ENCODE results near the gene PHF21A.
A peak's percentile ranks its signal among the peaks of the same experiment; 100 is the strongest.

The PHF21A gene

GRCh38 chr11:45899448-45900174 lies 221.6 kb downstream of the PHF21A start:
- peak; percentile 95 for DNase-seq

- DNase-seq, result no peak
These were observed 222.2 kb downstream of the PHF21A start for GRCh38 chr11:45899086-45899447.

DNA sequence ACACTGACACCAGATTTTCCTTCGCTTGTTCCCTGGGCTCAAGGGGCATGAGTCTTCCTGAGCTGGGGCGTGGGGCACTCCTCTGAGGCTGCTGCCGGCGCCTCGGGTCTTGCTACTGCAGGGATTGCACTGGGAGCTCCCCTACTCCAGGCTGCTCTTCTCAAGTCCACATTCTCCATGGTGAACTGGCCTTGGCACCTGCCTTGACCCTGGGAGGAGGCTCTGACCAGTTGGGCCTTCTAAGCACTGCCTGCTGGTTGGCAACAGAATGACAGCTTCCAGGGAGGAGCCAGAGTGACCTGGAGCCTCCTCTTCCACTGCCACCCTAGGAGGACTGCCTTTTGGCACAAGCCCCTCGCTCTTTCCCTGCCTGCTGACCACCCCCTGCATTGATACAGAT lies 223.7 kb downstream of the PHF21A start:
- DNase-seq, result no peak

DNA sequence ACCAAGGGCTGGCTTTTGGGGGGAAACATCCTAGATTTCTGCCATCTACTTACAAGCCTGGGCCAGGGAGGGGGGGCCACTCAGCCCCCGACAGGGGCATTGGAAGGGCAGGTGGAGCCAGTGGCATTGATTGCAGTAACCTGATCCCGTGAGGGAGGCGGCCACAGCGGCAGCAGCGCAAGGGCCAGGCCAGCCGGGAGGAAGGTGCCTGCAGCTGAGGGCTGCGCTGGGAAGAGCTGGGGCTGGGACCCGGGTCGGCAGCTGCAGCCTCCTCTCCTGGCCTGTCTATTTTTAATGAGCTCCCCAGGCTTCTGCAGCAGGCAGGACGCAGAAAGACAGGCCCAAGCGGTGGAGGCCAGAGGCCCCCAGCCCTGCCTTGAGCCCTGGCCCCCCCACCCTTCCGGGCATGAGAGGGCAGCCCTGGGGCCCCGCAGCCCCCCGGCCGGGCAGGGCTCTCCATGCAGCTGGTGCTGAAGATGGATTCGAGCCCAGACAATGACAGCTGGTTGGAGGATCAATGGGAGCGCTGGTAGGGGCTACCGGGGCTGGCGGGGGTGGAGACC lies 224.8 kb downstream of the PHF21A start:
- peak; percentile 90 for DNase-seq

- no peak for DNase-seq
These were observed 225.5 kb downstream of the PHF21A start for GRCh38 chr11:45895553-45896259.

- DNase-seq, result no peak
These were observed 226.6 kb downstream of the PHF21A start for GRCh38 chr11:45894555-45895247.

- DNase-seq, result no peak
These were observed 228.4 kb downstream of the PHF21A start for GRCh38 chr11:45892856-45893255.

DNA sequence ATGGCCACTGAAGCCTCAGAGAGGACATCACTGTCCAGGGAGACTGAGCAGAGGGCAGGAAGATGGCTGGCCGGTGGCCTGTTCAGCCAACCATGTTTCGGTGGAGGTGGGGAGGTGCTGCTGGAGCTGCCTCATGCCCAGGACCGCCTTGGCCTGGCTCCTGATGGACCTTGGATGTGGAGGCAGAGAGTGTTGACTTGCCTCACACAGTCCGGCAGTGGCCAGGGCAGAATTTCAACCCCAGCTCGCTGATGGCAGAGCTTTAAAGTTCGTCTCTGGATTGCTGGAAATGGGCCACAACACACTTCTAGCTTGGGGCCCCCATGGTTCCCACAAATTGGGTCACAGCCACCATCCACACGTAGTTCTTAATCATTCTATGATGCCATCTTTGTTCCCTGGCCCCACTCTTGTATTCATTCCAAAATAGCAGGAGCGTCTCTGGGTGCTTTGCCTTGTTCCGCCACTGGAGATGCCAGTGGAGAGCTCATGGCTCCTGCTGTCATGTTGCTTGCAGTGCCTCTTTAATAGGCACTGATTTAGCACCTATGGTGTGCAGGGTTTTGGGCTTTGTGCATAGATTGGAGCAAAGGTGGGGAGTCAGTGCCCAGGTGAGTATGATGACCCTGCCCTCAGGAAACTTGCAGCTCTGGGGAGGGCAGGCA lies 230.2 kb downstream of the PHF21A start:
- DNase-seq, result no peak

DNA sequence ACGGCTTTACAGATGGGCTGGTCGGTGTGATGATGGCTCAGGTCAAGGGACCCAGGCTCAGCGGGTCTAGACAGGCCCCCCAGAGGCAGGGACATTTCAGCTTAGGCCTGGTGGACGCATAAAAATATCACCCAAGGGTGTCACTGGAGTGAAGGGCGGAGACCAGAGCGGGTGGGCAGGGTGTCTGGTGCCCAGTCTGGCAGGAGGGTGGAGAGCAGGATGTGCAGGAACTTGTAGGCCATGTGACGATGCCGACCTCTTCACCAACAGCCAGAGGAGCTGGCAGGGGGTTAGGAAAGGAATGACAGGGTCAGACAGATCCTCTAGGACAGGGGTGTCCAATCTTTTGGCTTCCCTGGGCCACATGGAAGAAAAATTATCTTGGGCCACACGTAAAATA lies 231.3 kb downstream of the PHF21A start:
- DNase-seq, result no peak

- no peak for DNase-seq
These were observed 231.7 kb downstream of the PHF21A start for GRCh38 chr11:45889555-45889954.

DNA sequence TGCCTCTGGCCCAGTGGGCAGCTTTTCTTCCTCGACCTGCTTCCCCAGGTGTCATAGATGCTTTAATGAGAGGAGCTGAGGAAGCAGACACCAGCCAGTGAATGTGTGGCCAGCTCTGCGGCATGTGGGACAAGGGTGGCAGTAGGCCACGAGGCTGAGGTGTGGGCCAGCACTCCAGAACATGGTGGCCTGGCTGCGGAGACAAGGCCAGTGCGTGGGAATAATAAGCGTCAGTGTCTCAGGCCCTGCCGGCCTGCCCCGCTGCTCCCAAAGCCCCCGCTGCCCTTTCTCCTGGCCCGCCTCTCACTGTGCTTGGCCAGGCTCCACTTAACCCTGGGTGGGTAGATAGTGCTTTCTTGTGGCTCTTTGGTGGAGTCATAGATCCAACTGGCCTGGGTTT lies 233.7 kb downstream of the PHF21A start:
- no peak for DNase-seq

- DNase-seq, result no peak
These were observed 234.3 kb downstream of the PHF21A start for GRCh38 chr11:45886816-45887520.

GRCh38 chr11:45885921-45886721 lies 235.1 kb downstream of the PHF21A start:
- DNase-seq, result peak; percentile 16

- DNase-seq, result peak; percentile 77
These were observed 235.9 kb downstream of the PHF21A start, which contains the start of gene MAPK8IP1 for GRCh38 chr11:45885274-45885920. MAPK8IP1 (plus strand) TSS chr11:45885651; CDS start chr11:45885821, 170 bp downstream.

DNA sequence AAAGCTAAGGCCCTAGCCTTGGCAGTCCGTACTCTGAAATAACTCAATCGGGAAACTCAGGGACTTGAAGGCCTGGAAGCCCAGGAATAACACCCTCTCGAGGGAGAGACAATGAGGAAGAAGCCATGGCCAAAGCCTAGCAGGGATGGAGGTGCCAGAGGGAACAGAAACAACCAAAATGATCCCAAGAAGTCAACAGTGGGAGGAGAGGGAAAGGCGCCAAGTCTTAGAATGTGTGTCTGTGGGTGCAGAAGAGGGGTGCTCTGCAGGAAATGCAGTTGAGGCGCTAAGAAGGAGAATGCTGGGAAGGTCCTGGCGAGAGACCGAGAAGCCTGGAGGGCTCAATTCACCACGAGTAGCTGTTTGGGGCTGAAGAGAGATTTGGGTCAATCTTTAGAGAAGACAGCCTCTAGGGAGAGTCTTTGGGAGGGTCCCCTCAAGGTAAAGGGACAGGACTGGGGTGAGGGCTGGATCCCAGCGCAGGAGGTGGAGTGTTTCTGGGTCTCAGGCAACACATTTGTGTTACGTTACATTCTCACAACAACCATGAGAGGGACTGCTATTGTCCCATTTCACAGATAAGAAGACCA lies 236.6 kb downstream of the PHF21A start:
- DNase-seq, result no peak

Measured in NCI-H1105 (cell line).